Measurements from ENCODE around the gene CRY2.

CRY2 gene

GRCh38 chr11:45846974-45847910, at the start of gene CRY2:
Gene CRY2 (plus strand): TSS chr11:45847475. CDS start chr11:45847491, 16 bp downstream.
- peak; percentile 75 for DNase-seq (ENCODE audit: low read depth)

DNA sequence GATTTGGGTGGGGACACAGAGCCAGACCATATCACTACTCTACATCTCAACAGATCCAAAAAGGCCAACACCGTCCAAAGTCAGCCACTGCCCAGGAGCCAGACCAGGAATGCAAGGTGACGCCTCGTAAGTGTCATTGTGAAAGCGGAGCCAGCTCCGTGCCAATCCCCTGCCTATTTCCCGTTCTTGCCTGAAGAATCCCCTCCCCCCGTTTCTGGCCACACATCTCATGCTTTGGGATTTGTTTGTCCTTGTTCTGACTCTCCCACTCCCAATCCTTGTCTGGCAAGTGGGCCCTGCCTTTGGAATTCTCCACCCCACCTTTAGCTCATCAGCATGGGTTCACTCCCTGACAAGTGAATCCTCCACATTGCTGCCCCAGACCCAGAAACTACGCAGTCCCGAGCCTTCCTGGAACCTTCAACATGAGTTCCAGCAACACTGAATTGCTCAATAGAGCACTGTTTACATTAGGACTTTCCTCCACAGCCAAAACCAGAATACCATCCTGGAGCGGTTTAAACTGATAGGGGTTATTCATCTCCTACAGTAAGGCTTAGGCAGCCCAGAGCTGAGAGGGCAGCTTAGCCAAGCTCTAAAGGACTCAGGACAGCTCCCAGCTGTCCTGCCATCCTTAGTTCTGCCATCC, 48.4 kb upstream of the CRY2 start:
- TF ChIP-seq, protein P1, sequence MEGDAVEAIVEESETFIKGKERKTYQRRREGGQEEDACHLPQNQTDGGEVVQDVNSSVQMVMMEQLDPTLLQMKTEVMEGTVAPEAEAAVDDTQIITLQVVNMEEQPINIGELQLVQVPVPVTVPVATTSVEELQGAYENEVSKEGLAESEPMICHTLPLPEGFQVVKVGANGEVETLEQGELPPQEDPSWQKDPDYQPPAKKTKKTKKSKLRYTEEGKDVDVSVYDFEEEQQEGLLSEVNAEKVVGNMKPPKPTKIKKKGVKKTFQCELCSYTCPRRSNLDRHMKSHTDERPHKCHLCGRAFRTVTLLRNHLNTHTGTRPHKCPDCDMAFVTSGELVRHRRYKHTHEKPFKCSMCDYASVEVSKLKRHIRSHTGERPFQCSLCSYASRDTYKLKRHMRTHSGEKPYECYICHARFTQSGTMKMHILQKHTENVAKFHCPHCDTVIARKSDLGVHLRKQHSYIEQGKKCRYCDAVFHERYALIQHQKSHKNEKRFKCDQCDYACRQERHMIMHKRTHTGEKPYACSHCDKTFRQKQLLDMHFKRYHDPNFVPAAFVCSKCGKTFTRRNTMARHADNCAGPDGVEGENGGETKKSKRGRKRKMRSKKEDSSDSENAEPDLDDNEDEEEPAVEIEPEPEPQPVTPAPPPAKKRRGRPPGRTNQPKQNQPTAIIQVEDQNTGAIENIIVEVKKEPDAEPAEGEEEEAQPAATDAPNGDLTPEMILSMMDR (conservative IDR thresholded peaks at IDR 0.05; ENCODE audit: low read depth, low read length) = no peak
- no peak overlapping the region for H3K4me3 ChIP-seq (ENCODE audit: low read length)
- no peak for DNase-seq (ENCODE audit: low read depth)

More at GRCh38 chr11:45846974-45847910, at the start of gene CRY2:
- peak within 1 kb of the TSS; percentile 88 for H3K4me3 ChIP-seq (ENCODE audit: low read length)
- TF ChIP-seq, protein P1 (conservative IDR thresholded peaks at IDR 0.05; ENCODE audit: low read depth, low read length) = no peak

DNA sequence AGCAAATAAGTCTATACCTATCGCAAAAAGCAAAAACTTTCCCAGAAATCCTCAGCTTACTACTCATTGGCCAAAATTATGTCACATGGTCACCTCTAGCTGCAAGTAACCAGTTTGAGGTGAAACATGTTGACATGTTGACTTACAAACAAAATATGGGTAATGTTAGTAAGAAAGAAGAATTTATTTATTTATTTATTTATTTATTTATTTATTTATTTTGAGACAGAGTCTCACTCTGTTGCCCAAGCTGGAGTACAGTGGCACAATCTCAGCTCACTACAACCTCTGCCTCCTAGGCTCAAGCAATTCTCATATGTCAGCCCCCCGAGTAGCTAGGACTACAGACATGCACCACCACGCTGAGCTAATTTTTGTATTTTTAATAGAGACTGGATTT, 47.7 kb upstream of the CRY2 start:
- no peak for DNase-seq (ENCODE audit: low read depth)
- H3K4me3 ChIP-seq (ENCODE audit: low read length) = no peak overlapping the region
- TF ChIP-seq, protein P1 (conservative IDR thresholded peaks at IDR 0.05; ENCODE audit: low read depth, low read length) = no peak

DNA sequence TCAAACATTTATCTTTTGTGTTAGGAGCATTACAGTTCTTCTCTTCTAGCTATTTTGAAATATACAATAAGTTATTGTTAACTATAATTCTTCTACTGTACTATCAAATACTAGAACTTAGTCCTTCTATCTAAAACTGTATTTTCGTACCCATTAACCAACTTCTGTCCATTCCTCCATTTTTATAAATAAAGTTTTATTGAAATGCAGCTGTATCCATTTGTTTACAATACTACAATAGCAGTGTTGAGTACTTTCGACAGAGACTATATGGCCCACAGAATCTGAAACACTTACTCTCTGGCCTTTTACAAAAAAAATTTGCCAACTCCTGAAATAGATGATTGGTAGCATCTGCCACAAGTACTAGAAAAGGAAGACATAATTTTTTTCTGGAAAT, 47.0 kb upstream of the CRY2 start:
- DNase-seq (ENCODE audit: low read depth) = no peak
- H3K4me3 ChIP-seq (ENCODE audit: low read length) = no peak overlapping the region
- TF ChIP-seq, protein P1 (conservative IDR thresholded peaks at IDR 0.05; ENCODE audit: low read depth, low read length) = no peak

- TF ChIP-seq, protein P1 (conservative IDR thresholded peaks at IDR 0.05; ENCODE audit: low read depth, low read length) = no peak
- no peak for DNase-seq (ENCODE audit: low read depth)
- no peak overlapping the region for H3K4me3 ChIP-seq (ENCODE audit: low read length)
Measured at GRCh38 chr11:45801723-45802315, 45.5 kb upstream of the CRY2 start.

GRCh38 chr11:45802531-45803317, 44.6 kb upstream of the CRY2 start:
- H3K4me3 ChIP-seq (ENCODE audit: low read length) = no peak overlapping the region
- no peak for DNase-seq (ENCODE audit: low read depth)
- TF ChIP-seq, protein P1 (conservative IDR thresholded peaks at IDR 0.05; ENCODE audit: low read depth, low read length) = no peak

Measured in retinal pigment epithelial cell (primary cell).